A549 (cell line): Measurements from ENCODE around the gene ZHX3. TPM values are rescaled to one million over a fixed set of nuclear protein-coding genes. Genes with fewer than 3 reads are reported as not detected.

Experiments
- ATAC-seq, 2 experiments: fragments of 200-7000 bp in 1 of 2; fragments of >200 bp in 1 of 2; cut with Nextera tagmentation in 1 of 2; cut with Tn5 transposase in 1 of 2; 3 replicates each; pipeline versions ENCODE4 v1.8.0 to v1.9.1; 2018 to 2020; ENCODE audit warnings: mild to moderate bottlenecking in 1 of 2, moderate library complexity in 1 of 2
- CTCF ChIA-PET: fragments of 300-600 bp; sonication (Branson Sonifier 250); formaldehyde crosslinking; extraction: SDS; loops from one replicate; lab custom pipeline; 2021; ENCODE audit warnings: antibody characterized with exemption, inconsistent platforms; lab: Yijun Ruan, JAX
- POLR2A ChIA-PET: fragments of 350-600 bp; formaldehyde crosslinking; extraction: SDS; loops from one replicate; lab custom pipeline; 2021; ENCODE audit warnings: antibody characterized with exemption, inconsistent platforms; lab: Yijun Ruan, JAX
- DNase-seq, 2 experiments: peaks; one replicate each; pipeline versions ENCODE4 v3.0.0 to v3.0.0-alpha.2; 2011 to 2016; ENCODE audit warnings: low read depth in 1 of 2, low spot score in 1 of 2
- FAIRE-seq: peaks from 2 replicates; lab custom pipeline; 2011; peaks lifted over from hg19 to GRCh38; lab: Jason Lieb, UNC
- H3K27ac ChIP-seq, 2 experiments: fragments of >200 bp; sonication (Bioruptor Twin); formaldehyde crosslinking; 3 replicates each; pipeline ENCODE4 v1.5.1; 2016 to 2017
- H3K4me1 ChIP-seq: fragments of >200 bp; sonication (Bioruptor Twin); formaldehyde crosslinking; 3 replicates; pipeline ENCODE4 v1.6.1; 2016
- H3K4me2 ChIP-seq: fragments of >200 bp; sonication (Bioruptor Twin); formaldehyde crosslinking; 3 replicates; pipeline ENCODE4 v1.6.1; 2016
- H3K4me3 ChIP-seq: fragments of >200 bp; sonication (Bioruptor Twin); formaldehyde crosslinking; 3 replicates; pipeline ENCODE4 v1.5.1; 2016
- H3K9me3 ChIP-seq: fragments of >200 bp; sonication (Bioruptor Twin); formaldehyde crosslinking; 3 replicates; pipeline ENCODE4 v1.6.1; 2016
- EHMT2 ChIP-seq: fragments of 200-600 bp; sonication (generic); IDR thresholded peaks from 2 replicates; pipeline ENCODE4 v1.6.1; 2016; ENCODE audit warnings: antibody characterized with exemption, low read depth, mild to moderate bottlenecking, moderate library complexity
- EP300 ChIP-seq, 2 experiments: fragments of >200 bp; sonication (Bioruptor Twin); formaldehyde crosslinking; IDR thresholded peaks; 2 replicates in 1 of 2; 3 replicates in 1 of 2; pipeline ENCODE4 v1.6.1; 2016 to 2017
- ESRRA ChIP-seq: fragments of 150-350 bp; IDR thresholded peaks from 2 replicates; pipeline ENCODE4 v1.6.1; 2014; ENCODE audit warnings: mild to moderate bottlenecking, low read length, borderline replicate concordance
- FOSL2 ChIP-seq, 2 experiments: fragments of 450-650 bp in 1 of 2; fragments of >200 bp in 1 of 2; sonication (Bioruptor Twin) in 1 of 2; formaldehyde crosslinking; IDR thresholded peaks; 2 replicates each; pipeline versions ENCODE4 v1.5.0 to v1.6.1; 2016 to 2020; ENCODE audit warnings: mild to moderate bottlenecking in 1 of 2, moderate library complexity in 1 of 2
- HEYL ChIP-seq: fragments of 250-450 bp; sonication (Bioruptor Pico); IDR thresholded peaks from 2 replicates; pipeline ENCODE4 v1.8.0; 2021; ENCODE audit warnings: mild to moderate bottlenecking, moderate library complexity
- HOXA7 ChIP-seq: fragments of 250-450 bp; sonication (Bioruptor Pico); IDR thresholded peaks from 2 replicates; pipeline ENCODE4 v1.5.0; 2020; ENCODE audit warnings: mild to moderate bottlenecking, moderate library complexity
- KDM5A ChIP-seq: fragments of 200-600 bp; sonication (generic); IDR thresholded peaks from 2 replicates; pipeline ENCODE4 v1.6.1; 2016; ENCODE audit warnings: antibody characterized with exemption, mild to moderate bottlenecking
- MAZ ChIP-seq: fragments of 150-350 bp; IDR thresholded peaks from 2 replicates; pipeline ENCODE4 v1.6.1; 2014; ENCODE audit warnings: antibody characterized with exemption, low read depth, low read length, borderline replicate concordance
- NFE2L2 ChIP-seq: fragments of 150-350 bp; conservative IDR thresholded peaks from 2 replicates; pipeline ENCODE4 v1.6.1; 2014; ENCODE audit warnings: low read length
- NPAS2 ChIP-seq: fragments of 250-450 bp; sonication (Bioruptor Pico); IDR thresholded peaks from 2 replicates; pipeline ENCODE4 v1.8.0; 2022; ENCODE audit warnings: mild to moderate bottlenecking, moderate library complexity, borderline replicate concordance
- PHF8 ChIP-seq: fragments of 200-600 bp; sonication (generic); IDR thresholded peaks from 2 replicates; pipeline ENCODE4 v1.6.1; 2016; ENCODE audit warnings: low read depth, mild to moderate bottlenecking, antibody characterized with exemption, moderate library complexity, borderline replicate concordance
- POLR2AphosphoS2 ChIP-seq: conservative IDR thresholded peaks from 2 replicates; pipeline ENCODE4 v1.6.1; 2012; ENCODE audit warnings: low read length, improper control_type of control experiment, inconsistent platforms
- RNF2 ChIP-seq: fragments of 200-600 bp; sonication (generic); IDR thresholded peaks from 2 replicates; pipeline ENCODE4 v1.6.1; 2016; ENCODE audit warnings: low read depth, mild to moderate bottlenecking, antibody characterized with exemption, moderate library complexity, borderline replicate concordance
- SMC3 ChIP-seq: fragments of >200 bp; sonication (Bioruptor Twin); formaldehyde crosslinking; IDR thresholded peaks from 3 replicates; pipeline ENCODE4 v1.6.1; 2018; ENCODE audit warnings: inconsistent platforms
- SREBF2 ChIP-seq: fragments of 450-650 bp; IDR thresholded peaks from 2 replicates; pipeline ENCODE4 v1.6.1; 2014; ENCODE audit warnings: mild to moderate bottlenecking, moderate library complexity
- ZC3H11A ChIP-seq: fragments of 450-650 bp; IDR thresholded peaks from 2 replicates; pipeline ENCODE4 v1.6.1; 2014; ENCODE audit warnings: antibody characterized with exemption, mild to moderate bottlenecking
- WGBS: methylation state at CpG from one replicate; pipeline ENCODE4 v1.1.6; 2017; ENCODE audit errors: missing lambda C conversion rate; 5-methylcytosine and 5-hydroxymethylcytosine counted together
- polyA plus RNA-seq, 4 experiments: library from polyadenylated mRNA; depleted of rRNA in 3 of 4; stranded (reverse); fragments of >200 nt; fragmentation: RNase III in 1 of 4; extraction: RNeasy Plus Mini Kit Qiagen cat#74134 plus additional on column Dnase treatment in 1 of 4; gene quantifications; 2 replicates in 3 of 4; 3 replicates in 1 of 4; pipeline ENCODE4 v1.2.3, GENCODE V29; 2011 to 2017
- TF ChIP-seq, protein P1 (sequence below): fragments of >200 bp; sonication (Bioruptor Twin); formaldehyde crosslinking; IDR thresholded peaks from 2 replicates; pipeline ENCODE4 v1.6.1; 2016
- TF ChIP-seq, protein P2 (sequence below): fragments of 250-450 bp; sonication (Bioruptor Pico); IDR thresholded peaks from 2 replicates; pipeline ENCODE4 v1.5.0; 2020; ENCODE audit warnings: low read depth, mild to moderate bottlenecking, moderate library complexity
- TF ChIP-seq, protein P3 (sequence below): IDR thresholded peaks from 2 replicates; pipeline ENCODE4 v1.6.1; 2012
- TF ChIP-seq, protein P4 (sequence below): fragments of 200-600 bp; sonication (generic); IDR thresholded peaks from 2 replicates; pipeline ENCODE4 v1.6.1; 2016; ENCODE audit warnings: antibody characterized with exemption, mild to moderate bottlenecking, moderate library complexity
- TF ChIP-seq, protein P5 (sequence below): IDR thresholded peaks from 2 replicates; pipeline ENCODE4 v1.6.1; 2012

ZHX3 gene
- polyA plus RNA-seq, 2 of the 4 experiments (the other 2 are of a cell fraction): 3.6 to 4.1 TPM

DNA sequence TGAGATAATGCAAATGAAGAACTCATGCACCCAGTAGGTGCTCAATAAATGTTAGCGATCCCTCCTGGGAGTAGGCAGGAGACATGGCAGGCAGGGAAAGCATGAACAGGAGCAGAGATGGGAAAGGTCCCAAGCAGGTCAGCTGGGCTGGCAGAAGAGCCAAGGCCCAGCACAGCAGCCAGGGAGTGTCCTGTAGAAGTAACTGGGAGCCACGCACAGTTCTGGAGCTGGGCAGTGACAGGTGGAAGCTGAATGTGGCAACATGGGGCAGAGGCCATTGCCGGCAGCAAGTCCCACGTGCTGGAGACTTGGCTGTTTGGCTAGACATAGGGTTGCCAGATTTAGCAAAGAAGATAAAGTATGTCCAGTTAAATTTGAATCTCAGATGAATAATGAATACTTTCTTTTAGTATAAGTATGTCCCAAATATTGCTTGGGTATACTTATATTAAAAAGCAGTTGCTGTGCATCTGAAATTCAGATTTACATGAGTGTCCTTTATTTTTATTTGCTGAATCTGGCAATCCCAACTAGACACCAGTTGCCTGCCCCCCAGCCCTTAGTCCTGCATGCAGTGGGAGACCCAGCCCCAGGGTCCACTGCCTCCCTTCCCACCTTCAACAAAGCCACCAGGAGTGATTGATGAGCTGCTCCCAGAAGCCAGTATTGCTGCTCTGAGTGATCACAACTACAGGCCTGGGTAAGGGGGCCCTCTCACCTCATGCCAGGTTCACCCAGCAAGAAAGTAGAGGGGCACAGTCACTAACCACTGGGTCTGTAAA, 19.4 kb upstream of the ZHX3 start:
- ChIA-PET POLR2A (no interaction called here), CTCF (interaction anchor here (0.6 to 10.4 kb wide), 7 partner anchors 14 to 1549 kb away, joined by 3 to 248 read pairs (median 3); partner anchors contain the start of gene PLCG1)
- H3K4me3 ChIP-seq: no peak overlapping the region
- WGBS: 83% methylated on average over 4 of the region's 4 CpGs
- no peak overlapping the region for H3K4me2 ChIP-seq
- TF ChIP-seq HOXA7 (no peak), ESRRA (no peak)
- H3K9me3 ChIP-seq: no peaks in the 10 kb centered on the region
- no peak for ATAC-seq
- H3K4me1 ChIP-seq: peaks cover 11% of the 10 kb centered on the region; the same call in 2 of the 3 replicates
- DNase-seq: no peak
- H3K27ac ChIP-seq: no peak overlapping the region
- FAIRE-seq: no peak

DNA sequence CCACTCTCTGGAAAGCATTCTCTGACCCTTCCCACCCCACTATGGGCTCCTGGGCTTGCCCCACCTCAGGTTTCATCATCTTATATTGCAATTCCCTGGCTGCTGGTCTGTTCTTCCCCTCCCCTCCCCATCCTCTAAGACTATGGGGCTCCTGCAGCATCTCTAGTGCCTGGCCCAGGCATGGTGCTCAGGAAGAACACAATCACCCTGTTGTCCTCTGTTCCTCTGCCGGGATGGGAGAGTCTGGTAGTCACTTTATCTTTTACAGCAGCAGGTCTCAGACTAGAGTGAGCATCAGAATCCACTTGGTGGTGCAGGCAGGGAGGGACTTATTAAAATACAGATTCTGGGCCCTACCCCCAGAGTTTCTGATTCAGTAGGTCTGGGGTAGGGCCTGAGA, 18.1 kb upstream of the ZHX3 start:
- no peak for TF ChIP-seq HEYL (CRISPR knock-in tag)
- TF ChIP-seq, all 56 proteins: peak for 0
- DNase-seq: no peak
- 100% methylated on average over 1 of the region's 1 CpG for WGBS
- no peaks in the 10 kb centered on the region for H3K9me3 ChIP-seq
- POLR2A ChIA-PET: no interaction called here
- H3K4me2 ChIP-seq: no peak overlapping the region
- CTCF ChIA-PET: interaction anchor here (0.8 to 1.5 kb wide), 3 partner anchors 17 to 191 kb away, joined by 3 to 11 read pairs (median 3); no protein-coding TSS in a partner anchor
- H3K4me3 ChIP-seq: no peak overlapping the region
- peaks cover 4% of the 10 kb centered on the region; the same call in 1 of the 3 replicates for H3K4me1 ChIP-seq
- no peak for FAIRE-seq
- no peak overlapping the region for H3K27ac ChIP-seq
- ATAC-seq: no peak

DNA sequence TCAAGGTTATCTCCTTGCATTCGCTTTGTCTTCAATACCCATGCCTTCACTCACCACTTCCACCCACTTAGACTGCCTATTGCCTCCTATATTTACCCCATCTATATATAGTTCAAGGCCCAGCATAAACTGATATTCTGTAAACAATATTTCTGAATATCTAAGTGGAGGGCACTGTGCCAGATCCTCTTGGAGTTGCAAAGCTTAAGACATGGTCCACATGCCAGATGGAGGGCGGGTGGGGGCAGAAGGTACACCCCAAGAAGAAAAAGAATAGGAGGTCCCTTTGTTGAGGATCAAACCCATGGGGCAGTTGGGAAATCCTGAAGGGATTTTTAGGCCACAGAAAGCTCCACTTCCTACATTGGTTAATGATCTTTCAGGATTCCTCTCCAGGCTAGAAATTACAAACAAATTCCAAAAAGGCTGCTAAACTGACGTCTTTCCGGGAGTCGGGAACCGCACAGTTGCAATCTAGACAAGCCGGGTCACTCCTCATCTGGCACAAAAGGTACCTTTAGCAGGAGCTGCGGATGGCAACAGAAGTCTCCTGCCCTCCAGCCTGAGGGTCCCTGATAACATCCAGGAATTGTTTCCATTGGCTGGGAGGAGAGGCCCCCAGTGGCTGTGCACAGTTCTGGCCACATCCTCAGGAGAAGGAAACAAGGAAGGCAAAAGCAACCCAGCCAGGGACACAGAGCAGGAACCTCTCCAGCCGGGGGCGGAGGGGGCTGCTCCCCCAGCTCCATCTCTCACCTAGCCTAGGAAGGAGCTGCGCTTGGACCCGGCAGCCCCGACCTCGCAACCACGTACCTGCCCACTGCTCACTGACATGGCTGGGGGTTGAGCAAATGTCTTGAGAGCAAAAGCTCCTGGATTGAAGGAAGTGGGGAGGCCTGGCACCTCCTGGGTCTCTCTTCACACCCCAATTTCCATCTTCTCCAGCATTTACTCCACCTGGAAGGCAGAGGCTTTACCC, 17.2 kb upstream of the ZHX3 start:
- DNase-seq (no peak), FAIRE-seq (no peak), ATAC-seq (no peak)
- no peak for TF ChIP-seq SMC3
- TF ChIP-seq SREBF2: no peak
- no peak for TF ChIP-seq POLR2AphosphoS2
- no peak for TF ChIP-seq RNF2
- TF ChIP-seq KDM5A: no peak
- TF ChIP-seq EP300 (IDR thresholded peaks at IDR 0.05): no peak
- no peak for TF ChIP-seq FOSL2 (IDR thresholded peaks at IDR 0.05)
- TF ChIP-seq FOSL2 (CRISPR knock-in tag; IDR thresholded peaks at IDR 0.05): no peak
- no peak for TF ChIP-seq EHMT2
- no peak for TF ChIP-seq NFE2L2
- TF ChIP-seq, protein P1, sequence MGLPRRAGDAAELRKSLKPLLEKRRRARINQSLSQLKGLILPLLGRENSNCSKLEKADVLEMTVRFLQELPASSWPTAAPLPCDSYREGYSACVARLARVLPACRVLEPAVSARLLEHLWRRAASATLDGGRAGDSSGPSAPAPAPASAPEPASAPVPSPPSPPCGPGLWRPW: no peak
- TF ChIP-seq, protein P2, sequence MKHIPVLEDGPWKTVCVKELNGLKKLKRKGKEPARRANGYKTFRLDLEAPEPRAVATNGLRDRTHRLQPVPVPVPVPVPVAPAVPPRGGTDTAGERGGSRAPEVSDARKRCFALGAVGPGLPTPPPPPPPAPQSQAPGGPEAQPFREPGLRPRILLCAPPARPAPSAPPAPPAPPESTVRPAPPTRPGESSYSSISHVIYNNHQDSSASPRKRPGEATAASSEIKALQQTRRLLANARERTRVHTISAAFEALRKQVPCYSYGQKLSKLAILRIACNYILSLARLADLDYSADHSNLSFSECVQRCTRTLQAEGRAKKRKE (CRISPR knock-in tag): no peak
- TF ChIP-seq, protein P3, sequence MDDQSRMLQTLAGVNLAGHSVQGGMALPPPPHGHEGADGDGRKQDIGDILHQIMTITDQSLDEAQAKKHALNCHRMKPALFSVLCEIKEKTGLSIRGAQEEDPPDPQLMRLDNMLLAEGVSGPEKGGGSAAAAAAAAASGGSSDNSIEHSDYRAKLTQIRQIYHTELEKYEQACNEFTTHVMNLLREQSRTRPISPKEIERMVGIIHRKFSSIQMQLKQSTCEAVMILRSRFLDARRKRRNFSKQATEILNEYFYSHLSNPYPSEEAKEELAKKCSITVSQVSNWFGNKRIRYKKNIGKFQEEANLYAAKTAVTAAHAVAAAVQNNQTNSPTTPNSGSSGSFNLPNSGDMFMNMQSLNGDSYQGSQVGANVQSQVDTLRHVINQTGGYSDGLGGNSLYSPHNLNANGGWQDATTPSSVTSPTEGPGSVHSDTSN: no peak
- TF ChIP-seq, protein P4, sequence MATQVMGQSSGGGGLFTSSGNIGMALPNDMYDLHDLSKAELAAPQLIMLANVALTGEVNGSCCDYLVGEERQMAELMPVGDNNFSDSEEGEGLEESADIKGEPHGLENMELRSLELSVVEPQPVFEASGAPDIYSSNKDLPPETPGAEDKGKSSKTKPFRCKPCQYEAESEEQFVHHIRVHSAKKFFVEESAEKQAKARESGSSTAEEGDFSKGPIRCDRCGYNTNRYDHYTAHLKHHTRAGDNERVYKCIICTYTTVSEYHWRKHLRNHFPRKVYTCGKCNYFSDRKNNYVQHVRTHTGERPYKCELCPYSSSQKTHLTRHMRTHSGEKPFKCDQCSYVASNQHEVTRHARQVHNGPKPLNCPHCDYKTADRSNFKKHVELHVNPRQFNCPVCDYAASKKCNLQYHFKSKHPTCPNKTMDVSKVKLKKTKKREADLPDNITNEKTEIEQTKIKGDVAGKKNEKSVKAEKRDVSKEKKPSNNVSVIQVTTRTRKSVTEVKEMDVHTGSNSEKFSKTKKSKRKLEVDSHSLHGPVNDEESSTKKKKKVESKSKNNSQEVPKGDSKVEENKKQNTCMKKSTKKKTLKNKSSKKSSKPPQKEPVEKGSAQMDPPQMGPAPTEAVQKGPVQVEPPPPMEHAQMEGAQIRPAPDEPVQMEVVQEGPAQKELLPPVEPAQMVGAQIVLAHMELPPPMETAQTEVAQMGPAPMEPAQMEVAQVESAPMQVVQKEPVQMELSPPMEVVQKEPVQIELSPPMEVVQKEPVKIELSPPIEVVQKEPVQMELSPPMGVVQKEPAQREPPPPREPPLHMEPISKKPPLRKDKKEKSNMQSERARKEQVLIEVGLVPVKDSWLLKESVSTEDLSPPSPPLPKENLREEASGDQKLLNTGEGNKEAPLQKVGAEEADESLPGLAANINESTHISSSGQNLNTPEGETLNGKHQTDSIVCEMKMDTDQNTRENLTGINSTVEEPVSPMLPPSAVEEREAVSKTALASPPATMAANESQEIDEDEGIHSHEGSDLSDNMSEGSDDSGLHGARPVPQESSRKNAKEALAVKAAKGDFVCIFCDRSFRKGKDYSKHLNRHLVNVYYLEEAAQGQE: no peak
- TF ChIP-seq MAZ: no peak
- TF ChIP-seq, protein P5, sequence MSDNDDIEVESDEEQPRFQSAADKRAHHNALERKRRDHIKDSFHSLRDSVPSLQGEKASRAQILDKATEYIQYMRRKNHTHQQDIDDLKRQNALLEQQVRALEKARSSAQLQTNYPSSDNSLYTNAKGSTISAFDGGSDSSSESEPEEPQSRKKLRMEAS: no peak
- no peak for TF ChIP-seq PHF8
- TF ChIP-seq ZC3H11A: no peak
- no peak for TF ChIP-seq NPAS2 (CRISPR knock-in tag)
- POLR2A ChIA-PET: no interaction called here
- no peaks in the 10 kb centered on the region for H3K9me3 ChIP-seq
- WGBS: 81% methylated on average over 14 of the region's 15 CpGs
- H3K4me2 ChIP-seq: no peak overlapping the region
- H3K4me3 ChIP-seq: no peak overlapping the region
- CTCF ChIA-PET: interaction anchor here (0.7 to 1.5 kb wide), 5 partner anchors 16 to 200 kb away, joined by 3 to 11 read pairs (median 3); no protein-coding TSS in a partner anchor
- peaks cover 8% of the 10 kb centered on the region for H3K4me1 ChIP-seq
- H3K27ac ChIP-seq: no peak overlapping the region
